ENCODE data around the gene PHF5A. TPM values are rescaled to one million over a fixed set of nuclear protein-coding genes. Genes with fewer than 3 reads are reported as not detected.

Gene PHF5A
- total RNA-seq, 1 donor, result 38.4 TPM

GRCh38 chr22:41429951-41430332 lies 38.5 kb downstream of the PHF5A start:
- Histone ChIP-seq H3K27ac (ENCODE audit: low read depth, low read length) (no peak overlapping the region), H3K79me2 (ENCODE audit: insufficient read depth, low read length) (peaks cover 30% of the 10 kb centered on the region), H3K9me3 (ENCODE audit: low read depth, low read length) (no peaks in the 10 kb centered on the region), H3K4me1 (ENCODE audit: insufficient read depth, low read length) (no peaks in the 10 kb centered on the region), H3K27me3 (ENCODE audit: insufficient read depth, low read length) (no peaks in the 10 kb centered on the region), H3K4me3 (ENCODE audit: insufficient read depth, low read length) (no peak overlapping the region), H3K4me2 (ENCODE audit: insufficient read depth, low read length) (no peak overlapping the region), H2AFZ (ENCODE audit: low read length) (no peak overlapping the region), H4K20me1 (ENCODE audit: insufficient read depth, low read length) (peaks cover 36% of the 10 kb centered on the region), H3K36me3 (ENCODE audit: insufficient read depth, low read length) (peaks cover 31% of the 10 kb centered on the region)
- no peak for TF ChIP-seq CTCF (IDR thresholded peaks at IDR 0.05; ENCODE audit: extremely low read depth, low read depth, low read length)
- DNase-seq (ENCODE audit: insufficient read length, low spot score, missing footprints), result no peak

GRCh38 chr22:41429232-41429950 lies 39.1 kb downstream of the PHF5A start:
- Histone ChIP-seq H3K27ac (ENCODE audit: low read depth, low read length) (no peak overlapping the region), H3K79me2 (ENCODE audit: insufficient read depth, low read length) (peaks cover 25% of the 10 kb centered on the region), H3K4me2 (ENCODE audit: insufficient read depth, low read length) (no peak overlapping the region), H4K20me1 (ENCODE audit: insufficient read depth, low read length) (peaks cover 31% of the 10 kb centered on the region), H3K4me3 (ENCODE audit: insufficient read depth, low read length) (no peak overlapping the region), H3K27me3 (ENCODE audit: insufficient read depth, low read length) (no peaks in the 10 kb centered on the region), H3K9me3 (ENCODE audit: low read depth, low read length) (no peaks in the 10 kb centered on the region), H2AFZ (ENCODE audit: low read length) (no peak overlapping the region), H3K36me3 (ENCODE audit: insufficient read depth, low read length) (peaks cover 25% of the 10 kb centered on the region), H3K4me1 (ENCODE audit: insufficient read depth, low read length) (no peaks in the 10 kb centered on the region)
- TF ChIP-seq CTCF (IDR thresholded peaks at IDR 0.05; ENCODE audit: extremely low read depth, low read depth, low read length), result no peak
- DNase-seq (ENCODE audit: insufficient read length, low spot score, missing footprints), result no peak

- H3K9me3 ChIP-seq (ENCODE audit: low read depth, low read length), result no peaks in the 10 kb centered on the region
- DNase-seq (ENCODE audit: insufficient read length, low spot score, missing footprints), result no peak
- no peaks in the 10 kb centered on the region for H3K36me3 ChIP-seq (ENCODE audit: insufficient read depth, low read length)
- no peaks in the 10 kb centered on the region for H3K27me3 ChIP-seq (ENCODE audit: insufficient read depth, low read length)
- no peak overlapping the region for H3K4me3 ChIP-seq (ENCODE audit: insufficient read depth, low read length)
- no peaks in the 10 kb centered on the region for H3K79me2 ChIP-seq (ENCODE audit: insufficient read depth, low read length)
- H3K27ac ChIP-seq (ENCODE audit: low read depth, low read length), result no peak overlapping the region
- peaks cover 5% of the 10 kb centered on the region for H4K20me1 ChIP-seq (ENCODE audit: insufficient read depth, low read length)
- no peaks in the 10 kb centered on the region for H3K4me1 ChIP-seq (ENCODE audit: insufficient read depth, low read length)
- TF ChIP-seq CTCF (IDR thresholded peaks at IDR 0.05; ENCODE audit: extremely low read depth, low read depth, low read length), result no peak
- no peak overlapping the region for H2AFZ ChIP-seq (ENCODE audit: low read length)
- no peak overlapping the region for H3K4me2 ChIP-seq (ENCODE audit: insufficient read depth, low read length)
Measured at GRCh38 chr22:41425660-41426365, 42.7 kb downstream of the PHF5A start.

GRCh38 chr22:41418717-41419116 lies 49.8 kb downstream of the PHF5A start:
- Histone ChIP-seq H3K27me3 (ENCODE audit: insufficient read depth, low read length) (no peaks in the 10 kb centered on the region), H3K9me3 (ENCODE audit: low read depth, low read length) (no peaks in the 10 kb centered on the region), H3K27ac (ENCODE audit: low read depth, low read length) (no peak overlapping the region), H3K79me2 (ENCODE audit: insufficient read depth, low read length) (peaks cover 14% of the 10 kb centered on the region), H3K4me3 (ENCODE audit: insufficient read depth, low read length) (no peak overlapping the region), H2AFZ (ENCODE audit: low read length) (no peak overlapping the region), H3K36me3 (ENCODE audit: insufficient read depth, low read length) (no peaks in the 10 kb centered on the region), H3K4me2 (ENCODE audit: insufficient read depth, low read length) (no peak overlapping the region), H3K4me1 (ENCODE audit: insufficient read depth, low read length) (peaks cover 19% of the 10 kb centered on the region), H4K20me1 (ENCODE audit: insufficient read depth, low read length) (peaks cover 7% of the 10 kb centered on the region)
- no peak for TF ChIP-seq CTCF (IDR thresholded peaks at IDR 0.05; ENCODE audit: extremely low read depth, low read depth, low read length)
- no peak for DNase-seq (ENCODE audit: insufficient read length, low spot score, missing footprints)

All from osteoblast (primary cell).